GM12872 (cell line): ENCODE data around the gene BABAM2.

ENCODE experiments used
- CTCF ChIP-seq: IDR thresholded peaks from 3 replicates; pipeline ENCODE4 v1.5.1; 2011; ENCODE audit warnings: low read depth, mild to moderate bottlenecking, low read length, moderate library complexity; ENCODE audit not compliant: insufficient read depth

BABAM2 gene

GRCh38 chr2:27963472-27963871 is 72.9 kb downstream of the BABAM2 start:
- no peak for TF ChIP-seq CTCF

- TF ChIP-seq CTCF = no peak
These were observed 73.5 kb downstream of the BABAM2 start for GRCh38 chr2:27964067-27964466.

DNA sequence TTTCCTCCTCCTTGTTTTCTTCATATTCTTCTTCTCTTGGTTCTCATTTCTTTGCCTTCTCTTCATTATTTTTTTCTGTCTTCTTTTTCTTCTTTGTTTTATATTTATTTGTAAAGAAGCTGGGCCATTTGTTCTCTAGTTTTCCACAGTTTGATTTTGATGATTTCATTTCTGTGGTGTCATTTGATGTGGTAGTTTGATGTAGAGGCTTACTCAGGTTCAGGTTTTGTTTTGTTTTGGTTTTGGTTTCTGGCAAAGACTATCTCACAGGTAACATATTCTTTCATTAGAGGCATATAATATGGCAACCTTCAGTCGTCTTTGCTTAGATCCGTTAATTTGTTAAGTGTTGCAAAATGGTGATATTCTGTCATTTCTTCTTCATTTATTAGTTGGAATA is 75.3 kb downstream of the BABAM2 start:
- TF ChIP-seq CTCF = no peak

DNA sequence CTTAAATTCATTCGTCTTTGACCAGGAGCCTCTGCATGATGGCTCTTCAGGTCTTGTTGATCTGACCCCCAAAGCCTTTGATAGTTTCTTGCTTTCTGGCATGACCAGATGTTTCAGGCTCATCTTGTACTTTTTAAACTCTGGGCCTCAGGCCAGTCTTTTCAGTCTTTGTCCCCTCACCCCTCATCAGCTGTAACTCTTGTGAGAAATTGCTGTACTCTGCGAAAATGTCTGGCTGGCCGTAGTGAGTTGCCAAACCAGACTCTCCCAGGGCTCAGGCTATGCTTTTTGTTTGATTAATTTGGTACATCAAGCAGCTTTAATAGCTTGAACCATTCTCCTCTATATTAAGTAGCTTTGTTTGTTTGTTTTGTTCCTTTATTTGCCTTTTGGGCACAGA is 75.9 kb downstream of the BABAM2 start:
- TF ChIP-seq CTCF = no peak

DNA sequence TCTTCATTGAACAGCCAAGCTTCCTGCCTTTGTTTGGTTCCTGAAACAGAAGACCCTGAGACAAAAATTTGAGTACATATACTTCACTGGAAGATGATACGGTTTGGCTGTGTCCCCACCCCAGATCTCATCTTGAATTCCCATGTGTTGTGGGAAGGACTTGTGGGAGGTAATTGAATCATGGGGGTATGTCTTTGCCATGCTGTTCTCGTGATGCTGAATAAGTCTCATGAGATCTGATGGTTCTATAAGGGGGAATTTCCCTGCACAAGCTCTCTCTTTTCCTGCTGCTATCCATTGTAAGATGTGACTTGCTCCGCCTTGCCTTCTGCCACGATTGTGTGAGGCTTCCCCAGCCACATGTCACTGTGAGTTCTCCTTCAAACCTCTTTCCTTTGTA is 76.5 kb downstream of the BABAM2 start:
- no peak for TF ChIP-seq CTCF

GRCh38 chr2:27972311-27972710 is 81.8 kb downstream of the BABAM2 start:
- TF ChIP-seq CTCF = no peak

GRCh38 chr2:27973592-27973991 is 83.1 kb downstream of the BABAM2 start:
- TF ChIP-seq CTCF = no peak

DNA sequence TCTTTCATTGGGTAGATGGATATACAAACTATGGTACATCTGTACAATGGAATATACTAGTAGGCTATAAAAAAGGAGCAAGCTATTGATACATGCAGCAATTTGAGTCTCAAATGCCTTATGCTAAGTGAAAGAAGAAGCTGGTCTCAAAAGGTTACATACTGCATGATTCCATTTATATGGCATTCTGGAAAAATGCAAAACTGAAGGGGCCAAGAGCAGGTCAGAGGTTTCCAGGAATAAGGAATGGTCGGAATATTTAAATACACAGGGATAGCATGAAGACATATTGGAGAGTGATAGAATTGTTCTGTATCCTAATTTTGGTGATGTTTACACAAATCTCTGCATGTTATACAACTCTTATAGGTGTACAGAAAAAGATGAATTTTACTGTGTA is 85.8 kb downstream of the BABAM2 start:
- no peak for TF ChIP-seq CTCF
